Skeletal muscle cell (primary cell): Measurements from ENCODE around the gene GTPBP1.

Experiments
- DNase-seq: peaks from one replicate; pipeline ENCODE4 v3.0.0-alpha.2; 2010; ENCODE audit warnings: low read depth
- H3K4me3 ChIP-seq: 2 replicates; pipeline ENCODE4 v1.5.1; 2011; ENCODE audit warnings: low read depth, mild to moderate bottlenecking, control low read depth, low read length, moderate library complexity

Gene GTPBP1

GRCh38 chr22:38700270-38700788 is 5.4 kb upstream of the GTPBP1 start:
- H3K4me3 ChIP-seq: peak overlapping the region; percentile 86
- no peak for DNase-seq

- peak within 1 kb of the TSS; percentile 86 for H3K4me3 ChIP-seq
- DNase-seq: peak; percentile 82
Observed at GRCh38 chr22:38700789-38701628, 4.7 kb upstream of the GTPBP1 start, which contains the start of gene JOSD1. Gene JOSD1 (minus strand): TSS chr22:38700943. CDS start chr22:38699987, 956 bp downstream.

- peak overlapping the region; percentile 39 for H3K4me3 ChIP-seq
- no peak for DNase-seq
Observed at GRCh38 chr22:38704654-38705234, 1.0 kb upstream of the GTPBP1 start.

- peak overlapping the region; percentile 93 for H3K4me3 ChIP-seq
- DNase-seq: no peak
Observed at GRCh38 chr22:38706101-38706900, 557 bp downstream of the GTPBP1 start.

GRCh38 chr22:38706901-38707195 is 1.1 kb downstream of the GTPBP1 start:
- no peak for DNase-seq
- H3K4me3 ChIP-seq: peak overlapping the region; percentile 93

- DNase-seq: no peak
- peak overlapping the region; percentile 93 for H3K4me3 ChIP-seq
Observed at GRCh38 chr22:38707346-38707745, 1.6 kb downstream of the GTPBP1 start.

- no peak for DNase-seq
- H3K4me3 ChIP-seq: no peak overlapping the region
Observed at GRCh38 chr22:38707984-38708383, 2.2 kb downstream of the GTPBP1 start.

GRCh38 chr22:38709306-38709705 is 3.6 kb downstream of the GTPBP1 start:
- H3K4me3 ChIP-seq: no peak overlapping the region

GRCh38 chr22:38710351-38710750 is 4.6 kb downstream of the GTPBP1 start:
- H3K4me3 ChIP-seq: no peak overlapping the region
- no peak for DNase-seq

More at GRCh38 chr22:38709306-38709705, 3.6 kb downstream of the GTPBP1 start:
- DNase-seq: no peak

- no peak overlapping the region for H3K4me3 ChIP-seq
- no peak for DNase-seq
Observed at GRCh38 chr22:38710866-38711265, 5.1 kb downstream of the GTPBP1 start.

GRCh38 chr22:38712486-38713207 is 6.9 kb downstream of the GTPBP1 start:
- no peak overlapping the region for H3K4me3 ChIP-seq
- no peak for DNase-seq

GRCh38 chr22:38713921-38714320 is 8.2 kb downstream of the GTPBP1 start:
- no peak overlapping the region for H3K4me3 ChIP-seq
- DNase-seq: no peak

- no peak overlapping the region for H3K4me3 ChIP-seq
Observed at GRCh38 chr22:38715176-38715764, 9.5 kb downstream of the GTPBP1 start.

GRCh38 chr22:38715852-38716251 is 10.1 kb downstream of the GTPBP1 start:
- no peak overlapping the region for H3K4me3 ChIP-seq
- no peak for DNase-seq

More at GRCh38 chr22:38715176-38715764, 9.5 kb downstream of the GTPBP1 start:
- DNase-seq: no peak

GRCh38 chr22:38716271-38716670 is 10.5 kb downstream of the GTPBP1 start:
- H3K4me3 ChIP-seq: no peak overlapping the region
- no peak for DNase-seq

GRCh38 chr22:38716826-38717225 is 11.1 kb downstream of the GTPBP1 start:
- DNase-seq: no peak
- no peak overlapping the region for H3K4me3 ChIP-seq

- no peak for DNase-seq
- no peak overlapping the region for H3K4me3 ChIP-seq
Observed at GRCh38 chr22:38717244-38717643, 11.5 kb downstream of the GTPBP1 start.

- H3K4me3 ChIP-seq: no peak overlapping the region
- no peak for DNase-seq
Observed at GRCh38 chr22:38718414-38718813, 12.7 kb downstream of the GTPBP1 start.

- no peak overlapping the region for H3K4me3 ChIP-seq
- no peak for DNase-seq
Observed at GRCh38 chr22:38719196-38719595, 13.5 kb downstream of the GTPBP1 start.
